HG03097 (cell line): ENCODE results near the gene TNRC6C.
A peak's percentile ranks its signal among the peaks of the same experiment; 100 is the strongest.
"Not testable (repeated sequence)": the region's sequence is repeated elsewhere in the genome, so short reads cannot be mapped to it uniquely, and the experiment has no call there.

ENCODE experiments used
- ATAC-seq: cut with Tn5 transposase; IDR thresholded peaks from one replicate; pipeline ENCODE4 v1.9.1; 2021; ENCODE audit not compliant: unreplicated experiment, low FRiP score

TNRC6C gene

DNA sequence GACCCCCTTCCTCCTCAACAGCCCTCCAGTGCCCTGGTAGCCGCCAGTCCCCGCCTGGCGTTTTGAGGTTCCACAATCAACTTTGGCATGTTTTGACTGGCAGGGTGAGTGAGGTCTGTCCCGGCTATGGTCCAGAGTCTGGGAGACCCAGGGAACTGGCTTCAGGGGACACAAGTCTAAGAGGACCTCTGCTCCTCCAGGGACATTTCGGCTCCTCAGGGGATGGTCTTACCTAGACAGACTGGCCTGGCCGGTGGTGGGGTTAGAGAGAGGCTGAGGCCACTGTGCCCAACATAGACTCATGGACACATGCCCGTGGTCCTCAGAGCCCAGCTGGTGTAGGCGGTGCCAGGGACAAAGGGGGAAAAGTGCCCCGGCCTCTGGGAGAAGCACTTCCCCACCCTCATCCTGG, 174.3 kb downstream of the TNRC6C start:
- no peak for ATAC-seq

DNA sequence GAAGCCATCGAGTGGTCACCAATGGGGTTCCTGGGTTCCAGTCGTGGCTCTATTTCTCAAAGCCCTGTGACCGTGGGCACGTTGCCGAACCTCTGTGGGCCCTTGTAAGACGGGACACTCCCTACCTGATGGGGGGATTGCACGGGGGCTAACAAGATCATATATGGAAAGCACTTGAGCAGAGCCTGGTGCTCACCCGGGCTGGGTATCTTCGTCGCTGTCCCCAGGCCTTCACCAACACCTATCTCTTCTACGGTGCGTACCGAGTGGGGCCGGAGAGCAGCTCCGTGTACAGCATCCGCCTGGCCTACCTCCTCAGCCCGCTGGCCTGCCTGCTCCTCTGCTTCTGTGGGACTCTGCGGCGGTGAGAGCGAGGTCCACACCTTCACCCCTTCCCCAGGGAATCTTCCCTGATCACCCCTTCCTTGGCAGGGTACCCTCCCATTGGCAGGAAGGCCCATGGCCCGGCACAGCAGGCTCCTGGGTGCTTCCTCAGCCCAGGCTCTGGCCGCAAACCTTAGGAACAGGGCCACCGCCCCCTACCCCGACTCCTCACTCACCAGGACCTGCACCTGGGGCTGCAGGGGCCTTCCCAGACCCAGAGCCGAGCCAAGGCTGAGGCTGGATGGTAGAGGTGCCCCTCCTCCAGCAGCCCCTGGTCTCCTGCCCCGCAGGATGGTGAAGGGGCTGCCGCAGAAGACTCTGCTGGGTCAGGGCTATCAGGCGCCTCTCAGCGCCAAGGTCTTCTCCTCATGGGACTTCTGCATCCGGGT, 174.9 kb downstream of the TNRC6C start:
- no peak for ATAC-seq

DNA sequence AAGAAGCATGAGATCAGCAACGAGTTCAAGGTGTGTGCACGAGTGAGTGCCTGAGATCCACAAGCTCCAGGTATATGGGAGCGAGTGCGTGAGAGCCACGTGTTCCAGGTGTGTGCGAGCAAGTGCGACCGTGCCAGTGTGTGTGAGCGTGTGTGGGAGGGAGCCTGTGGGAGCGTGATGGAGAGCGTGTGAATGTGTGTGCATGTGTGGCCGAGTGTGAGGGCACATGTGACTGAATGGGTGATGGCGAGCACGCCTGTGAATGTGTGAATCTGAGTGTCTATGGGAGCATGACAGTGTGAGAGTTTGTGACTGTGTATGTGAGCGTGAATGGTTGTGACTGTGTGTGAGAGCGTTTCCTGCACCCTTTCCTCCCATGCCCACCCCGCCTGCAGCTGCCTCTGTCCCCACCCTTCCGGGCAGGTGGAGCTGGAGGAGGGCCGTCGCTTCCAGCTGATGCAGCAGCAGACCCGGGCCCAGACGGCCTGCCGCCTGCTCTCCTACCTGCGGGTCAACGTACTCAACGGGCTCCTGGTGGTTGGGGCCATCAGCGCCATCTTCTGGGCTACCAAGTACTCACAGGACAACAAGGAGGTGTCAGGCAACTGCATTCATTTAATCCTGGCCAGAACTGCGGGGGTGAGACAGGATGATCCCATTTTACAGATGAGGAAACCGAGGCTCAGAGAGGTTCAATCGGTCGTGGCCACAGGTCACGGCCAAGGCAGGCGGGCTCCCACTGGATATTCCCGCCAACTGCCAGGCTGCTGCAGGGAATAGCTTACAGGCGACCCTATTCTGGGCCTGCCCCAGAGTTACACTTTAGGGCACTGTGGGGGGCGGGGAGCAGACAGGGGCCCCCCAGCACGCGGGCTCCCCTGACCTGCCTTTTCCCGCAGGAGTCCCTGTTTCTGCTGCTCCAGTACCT, 175.7 kb downstream of the TNRC6C start:
- no peak for ATAC-seq

DNA sequence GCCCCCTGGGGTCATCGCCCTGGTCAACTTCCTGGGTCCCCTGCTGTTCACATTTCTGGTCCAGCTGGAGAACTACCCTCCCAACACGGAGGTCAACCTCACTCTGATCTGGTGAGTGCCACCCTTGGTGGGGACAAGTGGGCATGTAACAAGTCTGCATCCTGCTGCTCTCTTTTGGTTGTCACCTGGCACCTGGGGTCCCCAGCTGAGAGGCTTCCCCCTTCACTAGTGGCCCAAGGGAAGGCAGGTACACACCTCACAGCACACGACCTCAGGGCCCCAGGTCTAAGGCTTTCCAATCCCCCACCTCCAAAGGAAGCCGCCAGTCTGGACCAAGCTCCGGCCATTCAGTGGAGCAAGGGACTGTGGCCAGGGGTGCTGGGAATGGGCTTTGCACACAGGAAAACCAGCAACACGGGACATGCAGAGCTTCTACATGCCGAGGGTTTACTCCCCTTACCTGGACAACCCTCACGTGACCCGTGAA, 176.4 kb downstream of the TNRC6C start:
- no peak for ATAC-seq

DNA sequence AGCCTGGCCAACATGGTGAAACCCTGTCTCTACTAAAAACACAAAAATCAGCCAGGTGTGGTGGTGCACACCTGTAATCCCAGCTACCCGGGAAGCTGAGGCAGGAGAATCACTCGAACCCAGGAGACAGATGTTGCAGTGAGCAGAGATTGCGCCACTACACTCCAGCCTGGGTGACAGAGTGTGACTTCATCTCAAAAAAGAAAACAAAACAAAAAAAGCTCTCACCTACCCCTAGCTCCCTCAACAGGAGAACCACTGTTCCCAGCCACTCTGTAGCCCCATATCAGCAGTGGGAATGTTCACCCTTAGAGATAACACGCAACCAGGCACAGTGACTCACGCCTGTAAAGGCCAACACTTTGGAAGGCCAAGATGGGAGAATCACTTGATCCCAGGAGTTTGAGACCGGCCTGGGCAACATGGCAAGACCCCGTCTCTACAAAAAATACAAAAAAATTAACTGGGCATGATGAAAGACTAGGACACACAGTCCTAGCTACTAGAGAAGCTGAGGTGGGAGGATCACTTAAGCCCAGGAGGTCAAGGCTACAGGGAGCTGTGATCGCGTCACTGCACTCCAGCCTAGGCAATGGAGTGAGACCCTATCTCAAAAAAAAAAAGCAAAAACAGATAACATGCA, 177.5 kb downstream of the TNRC6C start:
- ATAC-seq: no peak

DNA sequence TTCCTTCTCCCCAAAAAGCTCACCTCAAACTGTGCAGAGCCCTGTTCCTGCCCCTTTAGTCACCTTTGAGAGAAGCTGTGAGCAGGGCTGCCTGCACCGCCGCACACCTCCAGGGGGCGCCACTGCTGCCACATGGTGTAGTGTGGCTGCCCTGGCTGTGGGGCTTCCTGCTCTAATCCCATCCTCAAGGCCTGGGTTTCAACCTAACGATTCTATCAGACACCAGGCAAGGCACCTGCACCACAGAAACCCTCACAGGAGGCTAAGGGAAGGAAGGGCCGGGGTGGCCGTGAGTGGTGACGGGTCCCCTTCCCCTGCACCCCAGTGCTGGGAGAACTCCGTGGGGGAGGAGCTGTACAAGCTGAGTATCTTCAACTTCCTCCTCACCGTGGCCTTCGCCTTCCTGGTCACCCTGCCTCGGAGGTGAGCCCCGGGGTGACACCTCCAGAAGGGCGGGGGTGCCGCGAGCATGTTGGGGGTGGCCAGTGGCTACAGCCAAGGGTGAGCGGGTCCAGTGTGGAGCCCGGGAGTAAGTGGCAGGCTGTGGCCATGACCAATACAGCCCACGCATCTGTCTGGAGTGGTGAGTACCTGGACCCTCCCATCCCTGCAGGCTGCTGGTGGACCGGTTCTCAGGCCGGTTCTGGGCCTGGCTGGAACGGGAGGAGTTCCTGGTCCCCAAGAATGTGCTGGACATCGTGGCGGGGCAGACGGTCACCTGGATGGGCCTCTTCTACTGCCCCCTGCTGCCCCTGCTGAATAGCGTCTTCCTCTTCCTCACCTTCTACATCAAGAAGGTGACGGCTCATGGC, 179.1 kb downstream of the TNRC6C start:
- ATAC-seq: no peak

DNA sequence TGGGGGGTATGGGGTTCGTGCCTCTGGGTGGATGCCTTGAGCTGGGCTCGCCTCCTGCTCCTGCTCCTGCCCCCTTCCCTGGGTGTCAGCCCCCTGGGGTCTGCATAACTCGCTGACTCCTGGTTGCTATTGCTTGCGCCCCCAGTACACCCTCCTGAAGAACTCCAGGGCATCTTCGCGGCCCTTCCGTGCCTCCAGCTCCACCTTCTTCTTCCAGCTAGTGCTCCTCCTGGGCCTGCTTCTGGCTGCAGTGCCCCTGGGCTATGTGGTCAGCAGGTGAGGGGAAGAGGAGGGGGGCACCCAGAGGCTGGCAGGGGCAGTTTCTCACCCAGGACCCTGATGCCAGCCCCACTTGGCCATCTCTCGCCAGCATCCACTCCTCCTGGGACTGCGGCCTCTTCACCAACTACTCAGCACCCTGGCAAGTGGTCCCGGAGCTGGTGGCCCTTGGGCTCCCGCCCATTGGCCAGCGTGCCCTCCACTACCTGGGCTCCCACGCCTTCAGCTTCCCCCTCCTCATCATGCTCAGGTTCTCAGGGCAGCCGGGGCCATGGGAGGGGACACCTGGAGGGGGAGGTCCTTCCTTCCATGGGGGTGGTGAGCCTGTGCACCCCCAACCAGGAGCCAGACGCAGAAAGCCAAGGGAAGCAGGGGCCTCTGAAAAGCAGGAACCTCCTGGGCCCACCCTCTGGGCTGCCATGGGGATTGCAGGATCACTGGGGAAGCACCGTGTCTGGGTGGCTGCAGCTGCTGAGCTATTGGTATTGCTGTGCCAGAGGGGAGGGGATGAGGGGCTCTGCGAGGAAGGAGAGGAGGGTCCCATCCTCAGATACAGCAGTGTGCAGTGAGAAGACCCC, 179.9 kb downstream of the TNRC6C start:
- no peak for ATAC-seq

DNA sequence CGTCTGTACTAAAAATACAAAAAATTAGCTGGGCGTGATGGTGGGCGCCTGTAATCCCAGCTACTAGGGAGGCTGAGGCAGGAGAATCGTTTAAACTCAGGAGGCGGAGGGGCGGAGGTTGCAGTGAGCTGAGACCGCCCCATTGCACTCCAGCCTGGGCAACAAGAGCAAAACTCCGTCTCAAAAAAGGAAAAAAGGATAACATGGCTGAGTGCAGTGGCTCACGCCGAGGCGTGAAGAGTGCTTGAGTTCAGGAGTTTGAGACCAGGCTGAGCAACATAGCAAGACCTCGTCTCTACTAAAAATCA, 181.3 kb downstream of the TNRC6C start:
- ATAC-seq: not testable (repeated sequence)

DNA sequence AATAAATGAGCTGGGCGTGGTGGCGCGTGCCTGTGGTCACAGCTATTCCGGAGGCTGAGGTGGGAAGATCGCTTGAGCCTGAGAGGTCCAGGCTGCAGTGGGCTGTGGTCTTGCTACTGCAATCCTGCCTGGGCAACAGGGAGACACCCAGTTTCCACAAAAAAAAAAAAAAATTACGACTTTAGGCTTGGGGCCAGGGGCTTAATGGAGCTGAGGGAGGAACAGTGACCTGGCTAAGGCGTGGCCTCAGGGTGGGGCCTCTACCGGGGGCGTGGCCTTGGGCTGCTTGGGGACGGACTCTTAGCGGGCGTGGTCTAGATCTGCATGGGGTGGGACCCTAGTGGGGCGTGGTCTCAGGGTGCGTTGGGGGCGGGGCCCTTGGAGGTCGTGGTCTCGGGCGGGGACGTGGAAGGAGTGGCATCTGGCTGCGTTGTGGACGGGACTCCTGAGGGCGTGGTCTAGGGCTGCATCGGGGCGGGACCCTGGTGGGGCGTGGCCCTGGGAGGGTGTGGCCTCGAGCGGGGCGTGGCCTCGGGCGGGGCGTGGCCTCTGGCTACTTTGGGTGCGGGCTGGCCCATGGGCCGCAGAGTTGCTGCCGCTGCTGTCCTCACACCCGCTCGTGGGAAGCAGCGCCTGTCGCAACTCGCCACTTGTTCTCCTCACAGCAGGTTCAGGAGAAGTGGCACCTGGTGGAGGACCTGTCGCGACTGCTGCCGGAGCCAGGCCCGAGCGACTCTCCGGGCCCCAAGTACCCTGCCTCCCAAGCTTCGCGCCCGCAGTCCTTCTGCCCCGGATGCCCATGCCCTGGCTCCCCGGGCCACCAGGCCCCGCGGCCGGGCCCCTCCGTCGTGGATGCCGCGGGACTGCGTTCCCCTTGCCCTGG, 181.9 kb downstream of the TNRC6C start:
- peak; percentile 78 for ATAC-seq

DNA sequence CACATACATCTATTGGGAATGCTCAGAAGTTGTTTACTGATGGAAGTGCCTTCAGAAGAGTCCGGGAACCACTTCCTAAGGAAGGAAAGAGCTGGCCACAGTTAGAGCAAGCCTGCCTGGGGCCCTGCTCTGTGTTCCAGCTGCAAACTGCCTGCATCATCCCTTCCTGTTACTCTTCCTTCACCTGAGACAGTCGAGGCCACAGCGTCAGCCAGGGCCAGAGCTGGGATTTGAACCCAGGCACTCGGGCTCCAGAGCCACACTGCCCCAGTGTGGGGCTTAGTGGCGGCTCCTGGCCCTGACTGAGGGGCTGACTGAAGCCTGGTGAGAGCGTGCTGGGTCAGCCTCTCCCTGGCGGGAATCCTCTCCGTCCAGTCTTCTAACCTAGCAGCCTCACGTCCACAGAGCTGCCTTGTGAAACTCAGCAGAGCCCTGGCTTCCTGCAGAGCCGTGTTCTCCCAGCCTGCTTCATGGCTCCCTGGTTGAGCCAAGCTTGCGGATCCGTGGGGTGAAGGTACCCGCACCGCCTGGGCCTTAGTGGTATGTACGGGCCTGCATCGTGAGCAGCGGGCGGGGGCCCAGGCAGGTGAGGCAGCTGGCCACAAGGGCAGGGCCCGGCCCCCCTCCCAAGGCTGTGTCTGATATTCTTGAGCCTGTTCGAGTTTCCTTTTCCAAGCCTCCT, 183.1 kb downstream of the TNRC6C start:
- no peak for ATAC-seq

DNA sequence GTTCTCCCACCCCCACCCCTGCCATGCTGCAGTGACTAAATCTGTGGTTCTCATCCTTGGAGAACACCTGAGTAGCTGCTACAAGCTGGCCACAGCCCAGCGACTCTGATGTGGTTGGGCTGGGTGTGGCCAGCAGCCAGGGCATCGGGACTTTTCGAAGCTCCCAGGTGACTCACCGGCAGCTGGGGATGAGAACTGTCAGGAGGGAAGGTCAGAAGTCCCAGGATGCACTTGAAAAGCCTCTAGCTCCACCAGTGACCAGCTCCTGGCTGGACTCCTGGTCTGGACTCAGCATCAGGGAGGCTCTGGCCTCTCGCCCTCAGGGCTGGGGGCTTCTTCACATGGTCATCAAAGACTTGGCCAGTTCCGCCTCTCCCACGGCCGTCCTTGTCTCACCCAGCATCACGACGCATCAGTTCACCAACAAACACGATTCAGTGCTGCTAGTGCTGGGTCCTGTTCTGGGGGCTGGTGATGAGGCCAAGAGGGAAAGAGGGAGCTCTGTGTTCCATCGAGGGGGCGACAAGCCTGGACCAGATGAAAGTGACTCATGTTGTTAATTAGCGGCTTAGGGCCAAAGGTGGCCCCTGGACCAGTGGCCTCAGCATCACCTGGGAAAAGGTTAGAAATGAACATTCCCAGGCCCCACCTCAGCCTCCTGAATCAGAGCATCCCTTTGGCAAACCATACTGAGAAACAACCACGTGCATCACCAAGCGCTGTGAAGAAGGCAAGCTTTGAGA, 183.8 kb downstream of the TNRC6C start:
- no peak for ATAC-seq

DNA sequence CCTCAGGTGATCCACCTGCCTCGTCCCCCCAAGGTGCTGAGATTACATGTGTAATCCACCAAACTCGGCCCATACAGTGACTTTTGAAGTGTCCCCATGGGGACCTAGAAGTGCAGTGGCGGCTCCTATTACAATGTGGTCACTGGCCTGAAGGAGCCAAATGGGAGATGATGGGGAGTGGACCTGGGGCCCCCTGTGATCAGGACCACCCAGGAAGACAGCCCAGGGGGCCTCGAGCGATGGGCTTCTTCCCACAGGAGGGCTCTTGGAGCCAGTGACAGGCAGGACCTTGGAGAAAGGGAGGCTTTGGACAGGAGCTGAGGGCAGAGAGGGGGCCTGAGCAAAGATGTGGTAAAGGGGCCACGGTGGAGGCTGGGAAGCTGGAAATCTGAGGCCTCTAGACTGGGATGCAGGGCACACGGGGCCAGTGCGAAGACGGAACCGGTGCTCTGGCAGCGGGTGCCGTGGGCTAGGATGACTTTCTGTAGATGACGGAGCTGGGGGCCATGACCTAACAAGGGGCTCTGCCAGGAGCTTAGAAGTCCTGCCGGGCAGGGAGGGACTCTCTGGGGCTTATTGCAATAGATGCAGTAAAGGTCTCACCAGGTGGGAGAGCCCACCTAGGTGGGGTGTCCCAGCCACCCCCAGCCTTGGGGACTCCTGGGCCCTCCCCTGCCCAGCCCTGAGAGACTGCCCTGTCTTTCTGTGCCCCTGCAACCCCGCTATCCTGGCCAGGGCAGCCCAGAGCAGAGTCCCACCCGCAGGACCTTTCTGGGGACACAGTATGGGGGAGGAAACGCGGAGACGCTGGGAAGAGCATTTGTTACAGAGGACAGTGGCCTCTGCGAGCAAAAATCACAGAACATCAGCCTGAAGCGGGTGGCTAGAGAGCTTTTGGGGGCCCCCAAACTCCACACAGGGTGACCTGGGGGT, 185.0 kb downstream of the TNRC6C start:
- ATAC-seq: no peak

DNA sequence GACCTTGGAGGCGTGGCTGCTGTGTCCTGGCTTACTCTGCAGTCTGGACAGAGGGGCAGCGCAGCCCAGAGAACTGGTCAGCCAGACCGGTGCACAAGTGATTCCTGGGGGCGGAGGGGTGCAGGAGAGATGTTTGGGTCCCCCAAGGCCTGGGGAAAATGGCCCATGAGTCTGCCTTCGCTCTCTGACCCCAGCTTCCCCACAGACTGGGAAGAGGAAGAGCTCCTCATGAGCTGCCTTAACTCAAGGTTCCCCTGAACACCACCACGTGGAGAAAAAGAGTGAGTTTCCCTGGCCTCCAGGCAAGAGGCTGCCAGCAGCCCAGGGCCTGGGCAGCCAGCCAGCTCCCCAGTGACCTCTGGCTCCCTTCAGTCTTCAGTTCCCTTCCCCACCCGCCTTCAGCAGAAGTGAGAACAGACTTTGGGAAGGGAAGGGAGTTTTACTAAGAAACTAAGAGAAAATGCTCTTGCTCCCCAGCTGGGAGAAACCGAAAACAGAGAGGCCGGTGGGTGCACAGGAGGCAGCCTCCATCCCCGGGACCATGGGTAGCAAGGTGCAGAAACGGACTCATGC, 185.7 kb downstream of the TNRC6C start:
- no peak for ATAC-seq

DNA sequence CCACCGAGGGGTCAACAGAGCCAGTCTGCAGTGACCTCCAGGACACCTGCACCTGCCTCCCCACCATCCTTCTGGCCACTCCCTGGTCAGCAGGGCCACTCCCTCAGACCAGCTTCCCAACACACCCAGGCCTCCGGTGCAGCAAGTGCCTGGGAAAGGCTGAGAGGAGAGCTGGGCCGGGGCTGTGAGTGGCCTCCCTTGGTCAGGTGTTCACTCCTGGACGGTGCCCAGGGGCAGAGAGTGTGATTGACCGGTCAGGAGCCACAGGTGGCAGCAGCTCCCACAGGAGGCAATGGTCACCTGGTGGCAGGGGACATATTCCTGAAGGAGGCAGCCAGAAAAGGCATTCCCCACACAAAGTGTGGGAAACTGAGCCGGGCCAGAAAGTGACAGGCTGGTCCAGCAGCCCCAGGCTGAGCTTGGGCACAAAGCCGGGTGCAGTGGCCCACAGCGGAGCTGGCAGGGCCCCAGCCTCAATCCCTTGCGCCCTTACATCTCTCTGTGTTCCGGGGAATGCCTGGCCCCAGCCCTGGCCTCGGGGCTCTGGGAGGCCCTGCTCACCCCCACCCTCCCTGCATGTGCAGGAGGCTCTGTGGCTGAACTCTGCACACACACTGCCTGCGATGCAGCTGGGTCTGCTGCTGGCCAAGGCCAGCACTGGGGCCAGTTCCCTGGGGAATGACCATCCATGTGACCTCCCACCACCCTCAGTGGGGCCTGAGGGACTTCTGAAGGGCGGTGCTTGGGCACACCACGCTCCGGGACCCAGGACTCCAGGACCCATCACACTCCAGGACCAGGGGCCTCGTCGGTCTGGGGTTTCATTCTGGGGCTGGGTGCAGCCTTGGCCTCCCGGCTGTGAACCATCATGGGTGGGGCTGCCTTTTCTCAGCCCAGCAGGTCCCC, 186.5 kb downstream of the TNRC6C start:
- no peak for ATAC-seq

DNA sequence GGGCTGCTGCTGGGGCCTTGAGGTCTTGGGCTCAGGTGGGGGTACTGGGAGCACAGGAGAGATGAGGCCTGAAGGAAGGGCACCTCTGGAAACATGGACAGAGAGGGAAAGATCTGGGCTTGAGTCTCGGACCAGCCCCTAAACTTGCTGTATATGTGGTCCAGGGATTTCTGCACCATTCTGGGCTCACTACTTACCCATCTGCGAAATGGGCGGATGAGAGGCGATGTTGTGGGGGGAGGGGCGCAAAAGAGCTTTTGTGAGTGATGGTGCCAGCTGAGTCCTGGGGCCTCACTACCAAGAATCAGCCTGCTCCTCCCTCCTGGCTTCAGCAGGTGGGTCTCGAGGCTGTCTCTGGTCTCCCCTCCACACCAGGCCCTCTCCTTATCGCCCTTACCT, 188.0 kb downstream of the TNRC6C start:
- ATAC-seq: no peak
